GM12892 (cell line): Measurements from ENCODE around the gene AP3B1.

Experiments
- POLR2A ChIP-seq: IDR thresholded peaks from 2 replicates; pipeline ENCODE4 v1.6.1; 2011; ENCODE audit warnings: low read depth, low read length, control low read depth
- POLR2AphosphoS5 ChIP-seq: IDR thresholded peaks from 2 replicates; pipeline ENCODE4 v1.6.1; 2011; ENCODE audit warnings: low read depth, low read length, control low read depth
- TAF1 ChIP-seq: IDR thresholded peaks from 2 replicates; pipeline ENCODE4 v1.6.1; 2011; ENCODE audit warnings: low read depth, mild to moderate bottlenecking, control low read depth, low read length, borderline replicate concordance

DNA sequence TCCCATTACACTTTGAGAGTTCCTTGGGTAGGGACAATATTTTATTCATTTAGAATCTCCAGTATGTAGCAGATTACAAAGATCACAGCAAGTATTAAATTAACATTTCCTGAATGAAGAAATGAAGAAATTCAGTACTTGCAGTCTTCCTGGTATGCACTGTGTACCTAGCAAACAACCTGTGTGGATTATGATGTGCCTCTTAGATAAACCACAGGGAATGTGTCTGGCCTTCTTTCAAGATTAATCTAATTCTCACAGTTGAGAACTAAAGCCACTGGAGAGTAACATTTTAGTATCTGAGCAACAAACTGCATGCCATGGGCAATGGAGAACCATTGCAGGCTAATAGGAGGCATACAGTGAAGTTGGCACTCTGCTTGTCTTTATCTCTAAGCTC lies 199.4 kb downstream of the AP3B1 start:
- TF ChIP-seq POLR2AphosphoS5 (no peak), POLR2A (no peak), TAF1 (no peak)
